GM21717 (cell line): ENCODE results near the gene PCDHA10.
"Not testable (repeated sequence)": the region's sequence is repeated elsewhere in the genome, so short reads cannot be mapped to it uniquely, and the experiment has no call there.

Experiments used
- ATAC-seq: cut with Tn5 transposase; IDR thresholded peaks from one replicate; pipeline ENCODE4 v1.9.1; 2021; ENCODE audit warnings: mild to moderate bottlenecking, moderate library complexity; ENCODE audit not compliant: unreplicated experiment

Gene PCDHA10

DNA sequence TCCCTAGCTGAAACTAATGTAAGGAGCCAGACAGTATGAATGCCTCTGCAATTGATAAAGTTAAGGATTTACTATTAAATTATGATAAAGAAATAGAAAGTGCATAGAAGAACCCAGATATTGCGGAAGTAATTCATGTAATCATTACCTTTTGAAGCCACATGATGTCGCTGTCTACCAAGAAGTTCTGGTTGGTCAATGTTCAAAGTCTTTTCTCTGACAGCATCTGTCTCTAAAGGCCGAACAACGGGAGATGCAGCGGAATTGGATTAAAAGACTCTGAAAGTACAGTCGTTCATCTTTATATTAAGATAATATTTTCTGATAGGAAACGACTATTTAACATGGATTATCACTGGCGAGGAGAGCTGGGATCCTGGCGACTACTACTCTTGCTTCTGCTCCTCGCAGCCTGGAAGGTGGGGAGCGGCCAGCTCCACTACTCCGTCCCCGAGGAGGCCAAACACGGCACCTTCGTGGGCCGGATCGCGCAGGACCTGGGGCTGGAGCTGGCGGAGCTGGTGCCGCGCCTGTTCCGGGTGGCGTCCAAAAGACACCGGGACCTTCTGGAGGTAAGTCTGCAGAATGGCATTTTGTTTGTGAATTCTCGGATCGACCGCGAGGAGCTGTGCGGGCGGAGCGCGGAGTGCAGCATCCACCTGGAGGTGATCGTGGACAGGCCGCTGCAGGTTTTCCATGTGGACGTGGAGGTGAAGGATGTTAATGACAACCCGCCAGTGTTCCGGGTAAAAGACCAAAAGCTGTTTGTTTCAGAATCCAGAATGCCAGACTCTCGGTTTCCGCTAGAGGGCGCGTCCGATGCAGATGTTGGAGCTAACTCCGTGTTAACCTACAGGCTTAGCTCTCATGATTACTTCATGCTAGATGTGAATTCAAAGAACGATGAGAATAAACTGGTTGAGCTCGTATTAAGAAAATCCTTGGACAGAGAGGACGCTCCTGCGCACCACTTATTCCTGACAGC is 14.4 kb upstream of the PCDHA10 start, which contains the start of gene PCDHA8:
Gene PCDHA8 (plus strand): TSS at position 210 of the 985 bp plus-strand sequence. CDS start 135 bp downstream, at position 345.
- ATAC-seq, result no peak

DNA sequence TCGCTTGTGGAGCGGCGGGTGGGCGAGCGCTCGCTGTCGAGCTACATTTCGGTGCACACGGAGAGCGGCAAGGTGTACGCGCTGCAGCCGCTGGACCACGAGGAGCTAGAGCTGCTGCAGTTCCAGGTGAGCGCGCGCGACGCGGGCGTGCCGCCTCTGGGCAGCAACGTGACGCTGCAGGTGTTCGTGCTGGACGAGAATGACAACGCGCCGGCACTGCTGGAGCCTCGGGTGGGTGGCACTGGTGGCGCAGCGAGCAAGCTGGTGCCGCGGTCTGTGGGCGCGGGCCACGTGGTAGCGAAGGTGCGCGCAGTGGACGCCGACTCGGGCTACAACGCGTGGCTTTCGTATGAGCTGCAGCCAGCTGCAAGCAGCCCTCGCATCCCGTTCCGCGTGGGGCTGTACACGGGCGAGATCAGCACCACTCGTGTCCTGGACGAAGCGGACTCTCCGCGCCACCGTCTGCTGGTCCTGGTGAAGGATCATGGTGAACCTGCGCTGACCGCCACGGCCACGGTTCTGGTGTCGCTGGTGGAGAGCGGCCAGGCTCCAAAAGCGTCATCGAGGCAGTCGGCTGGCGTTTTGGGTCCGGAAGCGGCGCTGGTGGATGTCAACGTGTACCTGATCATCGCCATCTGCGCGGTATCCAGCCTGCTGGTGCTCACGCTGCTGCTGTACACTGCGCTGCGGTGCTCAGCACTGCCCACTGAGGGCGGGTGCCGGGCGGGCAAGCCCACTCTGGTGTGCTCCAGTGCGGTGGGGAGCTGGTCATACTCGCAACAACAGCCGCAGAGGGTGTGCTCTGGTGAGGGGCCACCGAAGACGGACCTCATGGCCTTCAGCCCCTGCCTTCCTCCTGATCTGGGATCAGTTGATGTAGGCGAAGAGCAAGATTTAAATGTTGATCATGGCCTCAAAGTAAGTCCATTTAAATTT is 12.6 kb upstream of the PCDHA10 start:
- no peak for ATAC-seq

- ATAC-seq, result not testable (repeated sequence)
These were observed 7.3 kb upstream of the PCDHA10 start, which contains the start of gene PCDHA9 for GRCh38 chr5:140848139-140849102. PCDHA9 (plus strand) TSS chr5:140848382; CDS start chr5:140848496, 114 bp downstream.

DNA sequence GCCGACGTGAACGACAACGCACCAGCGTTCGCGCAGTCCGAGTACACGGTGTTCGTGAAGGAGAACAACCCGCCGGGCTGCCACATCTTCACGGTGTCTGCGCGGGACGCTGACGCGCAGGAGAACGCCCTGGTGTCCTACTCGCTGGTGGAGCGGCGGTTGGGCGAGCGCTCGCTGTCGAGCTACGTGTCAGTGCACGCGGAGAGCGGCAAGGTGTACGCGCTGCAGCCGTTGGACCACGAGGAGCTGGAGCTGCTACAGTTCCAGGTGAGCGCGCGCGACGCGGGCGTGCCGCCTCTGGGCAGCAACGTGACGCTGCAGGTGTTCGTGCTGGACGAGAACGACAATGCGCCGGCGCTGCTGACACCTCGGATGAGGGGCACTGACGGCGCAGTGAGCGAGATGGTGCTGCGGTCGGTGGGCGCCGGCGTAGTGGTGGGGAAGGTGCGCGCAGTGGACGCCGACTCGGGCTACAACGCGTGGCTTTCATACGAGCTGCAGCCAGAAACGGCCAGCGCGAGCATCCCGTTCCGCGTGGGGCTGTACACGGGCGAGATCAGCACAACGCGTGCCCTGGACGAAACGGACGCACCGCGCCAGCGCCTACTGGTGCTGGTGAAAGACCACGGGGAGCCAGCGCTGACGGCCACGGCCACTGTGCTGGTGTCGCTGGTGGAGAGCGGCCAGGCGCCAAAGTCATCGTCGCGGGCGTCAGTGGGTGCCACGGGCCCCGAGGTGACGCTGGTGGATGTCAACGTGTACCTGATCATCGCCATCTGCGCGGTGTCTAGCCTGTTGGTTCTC is 5.7 kb upstream of the PCDHA10 start:
- not testable (repeated sequence) for ATAC-seq

GRCh38 chr5:140857177-140857986 is 1.7 kb downstream of the PCDHA10 start:
- ATAC-seq, result no peak

- ATAC-seq, result no peak
These were observed 2.2 kb downstream of the PCDHA10 start for GRCh38 chr5:140857987-140858240.

- ATAC-seq, result no peak
These were observed 7.0 kb downstream of the PCDHA10 start for GRCh38 chr5:140862441-140863295.

DNA sequence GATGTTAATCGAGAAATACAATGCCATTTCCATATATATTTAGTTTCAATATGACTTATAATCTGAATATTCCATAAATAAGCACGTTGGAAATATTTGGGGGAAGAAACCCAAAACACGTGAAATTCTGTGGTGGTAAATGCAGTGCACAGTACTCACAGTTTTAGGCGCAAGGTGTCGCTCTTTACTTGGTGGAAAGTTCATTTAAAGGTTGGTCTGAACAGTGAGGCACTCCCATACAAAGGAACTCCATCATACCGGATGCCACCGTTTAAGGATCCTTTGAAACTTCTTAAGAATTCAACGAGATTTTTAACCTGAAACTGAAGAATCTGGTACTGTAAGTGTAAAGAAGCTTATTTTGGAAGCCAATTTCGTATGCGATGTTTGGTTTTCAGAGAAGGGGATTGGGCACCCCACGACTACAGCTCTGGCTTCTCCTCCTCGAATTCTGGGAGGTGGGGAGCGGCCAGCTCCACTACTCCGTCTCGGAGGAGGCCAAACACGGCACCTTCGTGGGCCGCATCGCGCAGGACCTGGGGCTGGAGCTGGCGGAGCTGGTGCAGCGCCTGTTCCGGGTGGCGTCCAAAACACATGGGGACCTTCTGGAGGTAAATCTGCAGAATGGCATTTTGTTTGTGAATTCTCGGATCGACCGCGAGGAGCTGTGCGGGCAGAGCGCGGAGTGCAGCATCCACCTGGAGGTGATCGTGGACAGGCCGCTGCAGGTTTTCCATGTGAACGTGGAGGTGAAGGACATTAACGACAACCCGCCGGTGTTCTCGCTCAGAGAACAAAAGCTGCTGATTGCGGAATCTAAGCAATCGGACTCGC is 13.2 kb downstream of the PCDHA10 start, which contains the start of gene PCDHA11:
Gene PCDHA11 (plus strand): TSS at position 237 of the 834 bp plus-strand sequence. CDS start 147 bp downstream, at position 384.
- no peak for ATAC-seq

GRCh38 chr5:140869555-140869886 is 13.8 kb downstream of the PCDHA10 start:
- ATAC-seq, result no peak

GRCh38 chr5:140870221-140871201 is 14.8 kb downstream of the PCDHA10 start:
- ATAC-seq, result no peak

- ATAC-seq, result no peak
These were observed 19.7 kb downstream of the PCDHA10 start, which contains the start of gene PCDHA12 for GRCh38 chr5:140875085-140876065. PCDHA12 (plus strand) TSS chr5:140875308; CDS start chr5:140875473, 165 bp downstream.

DNA sequence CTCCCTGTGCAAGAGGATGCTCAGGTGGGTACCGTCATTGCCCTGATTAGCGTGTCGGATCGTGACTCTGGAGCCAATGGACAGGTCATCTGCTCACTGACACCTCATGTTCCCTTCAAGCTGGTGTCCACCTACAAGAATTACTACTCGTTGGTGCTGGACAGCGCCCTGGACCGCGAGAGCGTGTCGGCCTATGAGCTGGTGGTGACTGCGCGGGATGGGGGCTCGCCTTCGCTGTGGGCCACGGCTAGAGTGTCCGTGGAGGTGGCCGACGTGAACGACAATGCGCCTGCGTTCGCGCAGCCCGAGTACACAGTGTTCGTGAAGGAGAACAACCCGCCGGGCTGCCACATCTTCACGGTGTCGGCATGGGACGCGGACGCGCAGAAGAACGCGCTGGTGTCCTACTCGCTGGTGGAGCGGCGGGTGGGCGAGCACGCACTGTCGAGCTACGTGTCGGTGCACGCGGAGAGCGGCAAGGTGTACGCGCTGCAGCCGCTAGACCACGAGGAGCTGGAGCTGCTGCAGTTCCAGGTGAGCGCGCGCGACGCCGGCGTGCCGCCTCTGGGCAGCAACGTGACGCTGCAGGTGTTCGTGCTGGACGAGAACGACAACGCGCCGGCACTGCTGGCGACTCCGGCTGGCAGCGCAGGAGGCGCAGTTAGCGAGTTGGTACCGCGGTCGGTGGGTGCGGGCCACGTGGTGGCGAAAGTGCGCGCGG is 21.0 kb downstream of the PCDHA10 start:
- not testable (repeated sequence) for ATAC-seq

DNA sequence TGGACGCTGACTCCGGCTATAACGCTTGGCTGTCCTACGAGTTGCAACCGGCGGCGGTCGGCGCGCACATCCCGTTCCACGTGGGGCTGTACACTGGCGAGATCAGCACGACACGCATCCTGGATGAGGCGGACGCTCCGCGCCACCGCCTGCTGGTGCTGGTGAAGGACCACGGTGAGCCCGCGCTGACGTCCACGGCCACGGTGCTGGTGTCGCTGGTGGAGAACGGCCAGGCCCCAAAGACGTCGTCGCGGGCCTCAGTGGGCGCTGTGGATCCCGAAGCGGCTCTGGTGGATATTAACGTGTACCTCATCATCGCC is 21.5 kb downstream of the PCDHA10 start:
- no peak for ATAC-seq
